ENCODE measurements around the gene SLC7A7. TPM values are rescaled to one million over a fixed set of nuclear protein-coding genes. Genes with fewer than 3 reads are reported as not detected.
"Not testable (repeated sequence)": the region's sequence is repeated elsewhere in the genome, so short reads cannot be mapped to it uniquely, and the experiment has no call there.

The SLC7A7 gene
- total RNA-seq, 1 donor from 2014 or later = 7.4 TPM

DNA sequence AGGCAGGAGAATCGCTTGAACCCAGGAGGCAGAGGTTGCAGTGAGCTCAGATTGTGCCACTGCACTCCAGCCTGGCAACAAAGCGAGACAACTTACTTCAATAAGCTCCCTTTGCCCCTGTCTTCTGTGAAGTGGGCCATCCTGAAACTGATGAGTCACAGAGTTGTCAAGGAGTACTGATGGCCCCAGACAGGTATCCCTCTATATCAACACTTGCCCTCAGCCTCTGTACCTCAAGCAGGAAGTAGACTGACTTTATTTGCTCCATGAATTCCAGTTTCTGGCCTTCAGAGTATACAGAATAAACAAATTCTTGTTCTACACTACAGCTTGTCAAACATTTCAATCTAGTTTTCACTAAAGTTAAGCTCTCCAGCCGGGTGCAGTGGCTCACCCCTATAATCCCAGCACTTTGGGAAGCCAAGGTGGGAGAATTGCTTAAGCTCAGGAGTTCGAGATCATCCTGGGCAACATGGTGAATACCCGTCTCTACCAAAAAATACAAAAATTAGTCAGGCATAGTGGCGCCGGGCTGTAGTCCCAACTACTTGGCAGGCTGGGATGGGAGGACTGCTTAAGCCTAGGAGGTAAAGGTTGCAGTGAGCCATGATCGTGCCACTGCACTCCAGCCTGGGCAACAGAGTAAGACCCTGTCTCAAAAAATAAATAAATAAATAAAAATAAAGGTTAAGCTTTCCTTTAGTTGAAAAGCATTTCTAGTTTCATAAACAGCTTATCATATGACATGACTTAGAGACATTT is 39.9 kb upstream of the SLC7A7 start:
- no peaks in the 10 kb centered on the region for H3K36me3 ChIP-seq
- DNase-seq (ENCODE audit: extremely low spot score in 2 of 2) = no peak
- H3K27me3 ChIP-seq = no peaks in the 10 kb centered on the region
- no peak overlapping the region for H3K4me3 ChIP-seq
- H3K27ac ChIP-seq = no peak overlapping the region
- intact Hi-C loops (cut with DNase I) = loop anchor here (10.0 kb wide), 1 partner anchor 300 kb away; no protein-coding TSS in a partner anchor
- TF ChIP-seq POLR2AphosphoS5 (IDR thresholded peaks at IDR 0.05; ENCODE audit: insufficient read depth in 1 of 2, low read depth in 1 of 2) = no peak
- TF ChIP-seq POLR2A (IDR thresholded peaks at IDR 0.05) = no peak
- TF ChIP-seq, protein P1, sequence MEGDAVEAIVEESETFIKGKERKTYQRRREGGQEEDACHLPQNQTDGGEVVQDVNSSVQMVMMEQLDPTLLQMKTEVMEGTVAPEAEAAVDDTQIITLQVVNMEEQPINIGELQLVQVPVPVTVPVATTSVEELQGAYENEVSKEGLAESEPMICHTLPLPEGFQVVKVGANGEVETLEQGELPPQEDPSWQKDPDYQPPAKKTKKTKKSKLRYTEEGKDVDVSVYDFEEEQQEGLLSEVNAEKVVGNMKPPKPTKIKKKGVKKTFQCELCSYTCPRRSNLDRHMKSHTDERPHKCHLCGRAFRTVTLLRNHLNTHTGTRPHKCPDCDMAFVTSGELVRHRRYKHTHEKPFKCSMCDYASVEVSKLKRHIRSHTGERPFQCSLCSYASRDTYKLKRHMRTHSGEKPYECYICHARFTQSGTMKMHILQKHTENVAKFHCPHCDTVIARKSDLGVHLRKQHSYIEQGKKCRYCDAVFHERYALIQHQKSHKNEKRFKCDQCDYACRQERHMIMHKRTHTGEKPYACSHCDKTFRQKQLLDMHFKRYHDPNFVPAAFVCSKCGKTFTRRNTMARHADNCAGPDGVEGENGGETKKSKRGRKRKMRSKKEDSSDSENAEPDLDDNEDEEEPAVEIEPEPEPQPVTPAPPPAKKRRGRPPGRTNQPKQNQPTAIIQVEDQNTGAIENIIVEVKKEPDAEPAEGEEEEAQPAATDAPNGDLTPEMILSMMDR (IDR thresholded peaks at IDR 0.05) = no peak
- H3K4me1 ChIP-seq = peaks cover 33% of the 10 kb centered on the region
- no peaks in the 10 kb centered on the region for H3K9me3 ChIP-seq

- not testable (repeated sequence) for DNase-seq (ENCODE audit: extremely low spot score in 2 of 2)
These were observed 39.1 kb upstream of the SLC7A7 start for GRCh38 chr14:22854296-22854695.

DNA sequence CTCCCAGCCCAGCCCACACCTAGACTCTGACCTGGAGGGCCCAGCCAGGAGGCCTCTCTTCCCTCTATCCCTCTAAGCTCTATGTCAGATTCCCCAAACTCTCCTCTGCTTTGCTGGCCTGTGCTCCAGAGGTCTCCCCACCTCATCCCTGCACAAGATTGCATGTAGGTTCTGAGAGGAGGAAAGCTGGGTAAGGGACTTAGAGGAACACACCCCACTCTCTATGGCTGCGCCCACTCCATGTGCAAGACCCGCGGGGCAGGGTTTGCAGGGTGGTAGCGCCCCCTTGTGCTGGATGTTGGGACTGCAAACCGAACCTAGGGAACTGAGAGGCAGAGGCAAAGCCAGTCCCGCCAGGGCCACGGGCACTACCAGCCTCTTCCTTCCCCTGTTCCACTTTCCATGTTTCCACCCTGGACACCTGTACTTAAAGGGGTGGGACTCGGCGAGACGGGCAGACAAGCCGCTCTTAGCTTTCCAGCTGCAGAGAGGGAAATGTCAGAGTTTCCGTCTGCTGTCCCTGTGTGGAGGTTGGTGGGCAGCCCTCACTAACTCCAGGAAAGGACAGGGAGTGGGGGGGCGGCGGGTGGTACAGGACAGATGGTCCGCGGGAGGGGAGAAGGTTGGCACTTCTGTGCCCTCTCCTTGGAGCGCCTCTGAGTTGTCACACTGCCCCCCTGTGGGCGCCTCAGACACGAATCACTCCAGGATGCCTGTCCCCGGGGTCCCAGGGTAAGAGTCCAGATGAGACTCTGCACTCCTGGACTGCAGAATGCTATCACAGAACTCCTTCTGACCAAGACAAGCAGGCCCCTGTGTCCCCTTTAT is 37.9 kb upstream of the SLC7A7 start:
- no peaks in the 10 kb centered on the region for H3K27me3 ChIP-seq
- H3K4me1 ChIP-seq = peaks cover 52% of the 10 kb centered on the region
- TF ChIP-seq POLR2A (IDR thresholded peaks at IDR 0.05) (no peak), POLR2AphosphoS5 (IDR thresholded peaks at IDR 0.05; ENCODE audit: insufficient read depth in 1 of 2, low read depth in 1 of 2) (peak; percentile 36 to 60)
- TF ChIP-seq, protein P1 (IDR thresholded peaks at IDR 0.05) = peak; percentile 93 to 98 (median 96)
- no peak for DNase-seq (ENCODE audit: extremely low spot score in 2 of 2)
- no peaks in the 10 kb centered on the region for H3K9me3 ChIP-seq
- intact Hi-C loops (cut with DNase I) = loop anchor here (1.0 to 10.0 kb wide), 2 partner anchors 30 to 298 kb away; no protein-coding TSS in a partner anchor
- H3K4me3 ChIP-seq = peak overlapping the region; percentile 35 to 40
- H3K36me3 ChIP-seq = no peaks in the 10 kb centered on the region
- peak overlapping the region; percentile 96 for H3K27ac ChIP-seq

More at GRCh38 chr14:22854296-22854695, 39.1 kb upstream of the SLC7A7 start:
- H3K36me3 ChIP-seq, H3K4me3 ChIP-seq, H3K9me3 ChIP-seq, H3K27me3 ChIP-seq, H3K27ac ChIP-seq: not testable (repeated sequence)
- intact Hi-C loops (cut with DNase I) = loop anchor here (10.0 kb wide), 1 partner anchor 299 kb away; no protein-coding TSS in a partner anchor
- H3K4me1 ChIP-seq = peaks cover 41% of the 10 kb centered on the region

DNA sequence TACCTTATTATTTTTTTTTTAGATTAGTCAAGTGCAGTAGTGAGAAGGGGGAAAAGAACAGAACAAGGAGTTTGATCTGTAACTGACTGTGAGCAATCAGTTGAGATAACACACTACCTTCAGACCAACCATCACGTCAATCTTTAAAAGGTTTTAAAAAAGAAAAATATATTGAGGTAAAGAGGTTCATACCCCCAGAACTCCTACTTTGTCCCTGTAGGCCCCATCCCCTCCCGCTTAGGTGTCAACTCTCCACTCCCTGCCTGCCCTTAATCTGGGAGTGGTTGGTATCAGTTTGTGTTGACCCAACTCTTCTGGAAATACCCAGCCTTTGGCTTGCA is 37.3 kb upstream of the SLC7A7 start:
- intact Hi-C loops (cut with DNase I) = loop anchor here (10.0 kb wide), 1 partner anchor 298 kb away; no protein-coding TSS in a partner anchor
- H3K4me3 ChIP-seq = no peak overlapping the region
- DNase-seq (ENCODE audit: extremely low spot score in 2 of 2) = no peak

DNA sequence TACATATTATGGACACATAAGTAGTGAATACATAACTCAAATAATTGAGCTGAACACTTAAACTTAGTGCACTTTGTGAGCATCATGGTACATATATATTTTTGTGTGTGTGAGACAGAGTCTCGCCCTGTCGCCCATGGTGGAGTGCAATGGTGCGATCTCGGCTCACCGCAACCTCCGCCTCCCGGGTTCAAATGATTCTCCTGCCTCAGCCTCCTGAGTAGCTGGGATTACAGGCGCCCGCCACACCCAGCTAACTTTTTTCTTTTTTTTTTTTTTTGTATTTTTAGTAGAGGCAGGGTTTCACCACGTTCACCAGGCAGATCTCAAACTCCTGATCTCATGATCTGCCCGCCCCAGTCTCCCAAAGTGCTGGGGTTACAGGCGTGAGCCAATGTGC is 36.9 kb upstream of the SLC7A7 start:
- intact Hi-C loops (cut with DNase I) = loop anchor here (10.0 kb wide), 1 partner anchor 297 kb away; no protein-coding TSS in a partner anchor
- H3K9me3 ChIP-seq; DNase-seq (ENCODE audit: extremely low spot score in 2 of 2); H3K27me3 ChIP-seq; H3K36me3 ChIP-seq; H3K4me3 ChIP-seq: not testable (repeated sequence)
- peak overlapping the region; percentile 96 for H3K27ac ChIP-seq
- peaks cover 62% of the 10 kb centered on the region for H3K4me1 ChIP-seq

More for the DNA sequence above, 37.3 kb upstream of the SLC7A7 start:
- Histone ChIP-seq H3K36me3 (no peaks in the 10 kb centered on the region), H3K27me3 (no peaks in the 10 kb centered on the region), H3K27ac (peak overlapping the region; percentile 96), H3K4me1 (peaks cover 58% of the 10 kb centered on the region), H3K9me3 (no peaks in the 10 kb centered on the region)
- TF ChIP-seq, protein P1 (IDR thresholded peaks at IDR 0.05) = no peak
- no peak for TF ChIP-seq POLR2A (IDR thresholded peaks at IDR 0.05)
- TF ChIP-seq POLR2AphosphoS5 (IDR thresholded peaks at IDR 0.05; ENCODE audit: insufficient read depth in 1 of 2, low read depth in 1 of 2) = no peak
